HG03565 (cell line): Measurements from ENCODE around the gene ZNF428.
"Not testable (repeated sequence)": the region's sequence is repeated elsewhere in the genome, so short reads cannot be mapped to it uniquely, and the experiment has no call there.

Experiments
- ATAC-seq: cut with Tn5 transposase; IDR thresholded peaks from one replicate; pipeline ENCODE4 v1.9.1; 2021; ENCODE audit warnings: mild to moderate bottlenecking, moderate library complexity; ENCODE audit not compliant: unreplicated experiment

ZNF428 gene, protein sequence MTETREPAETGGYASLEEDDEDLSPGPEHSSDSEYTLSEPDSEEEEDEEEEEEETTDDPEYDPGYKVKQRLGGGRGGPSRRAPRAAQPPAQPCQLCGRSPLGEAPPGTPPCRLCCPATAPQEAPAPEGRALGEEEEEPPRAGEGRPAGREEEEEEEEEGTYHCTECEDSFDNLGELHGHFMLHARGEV

DNA sequence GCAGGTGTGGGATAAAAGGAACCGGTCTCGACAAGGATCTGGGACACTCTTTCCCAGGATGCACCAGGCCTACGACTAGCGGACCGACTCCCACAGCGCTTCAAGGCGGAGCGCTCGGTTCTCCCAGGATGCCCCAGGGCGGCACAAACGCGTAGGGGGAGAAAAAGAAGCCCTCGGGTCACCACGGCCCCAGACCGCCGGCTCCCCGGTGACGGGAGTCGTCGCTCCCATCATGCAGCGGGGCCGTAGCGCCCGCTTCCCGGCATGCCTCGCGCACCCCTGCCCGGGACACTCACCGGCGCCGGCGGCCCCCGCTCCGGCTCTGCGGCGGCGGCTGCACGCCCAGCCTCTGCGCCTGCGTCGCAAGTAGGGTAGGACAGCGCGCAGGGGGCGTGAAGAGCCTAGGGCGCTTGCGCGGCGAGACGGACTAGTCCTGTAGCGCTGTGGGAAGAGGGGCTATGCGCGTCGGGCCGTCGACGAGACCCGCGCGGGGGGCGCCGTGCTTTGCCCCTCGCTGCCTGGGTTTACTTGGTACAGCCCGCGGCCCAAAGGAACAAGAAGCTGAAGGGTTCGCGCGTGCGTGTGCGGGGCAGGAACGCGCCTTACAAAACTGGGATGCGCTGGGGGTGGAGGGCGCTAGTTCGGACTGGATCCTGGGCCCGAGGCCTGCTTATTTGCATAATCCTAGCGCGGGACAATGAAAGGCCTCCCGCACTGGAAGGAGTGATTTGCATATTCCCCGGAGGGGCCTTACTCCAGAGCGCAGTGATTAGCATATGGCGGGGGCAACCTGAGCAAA, at the start of gene ZNF428:
Gene ZNF428, minus strand, starts transcription at position 368 of the 799 bp plus-strand sequence. CDS start 5,325 bp downstream, outside the sequence.
- ATAC-seq = peak; percentile 77

DNA sequence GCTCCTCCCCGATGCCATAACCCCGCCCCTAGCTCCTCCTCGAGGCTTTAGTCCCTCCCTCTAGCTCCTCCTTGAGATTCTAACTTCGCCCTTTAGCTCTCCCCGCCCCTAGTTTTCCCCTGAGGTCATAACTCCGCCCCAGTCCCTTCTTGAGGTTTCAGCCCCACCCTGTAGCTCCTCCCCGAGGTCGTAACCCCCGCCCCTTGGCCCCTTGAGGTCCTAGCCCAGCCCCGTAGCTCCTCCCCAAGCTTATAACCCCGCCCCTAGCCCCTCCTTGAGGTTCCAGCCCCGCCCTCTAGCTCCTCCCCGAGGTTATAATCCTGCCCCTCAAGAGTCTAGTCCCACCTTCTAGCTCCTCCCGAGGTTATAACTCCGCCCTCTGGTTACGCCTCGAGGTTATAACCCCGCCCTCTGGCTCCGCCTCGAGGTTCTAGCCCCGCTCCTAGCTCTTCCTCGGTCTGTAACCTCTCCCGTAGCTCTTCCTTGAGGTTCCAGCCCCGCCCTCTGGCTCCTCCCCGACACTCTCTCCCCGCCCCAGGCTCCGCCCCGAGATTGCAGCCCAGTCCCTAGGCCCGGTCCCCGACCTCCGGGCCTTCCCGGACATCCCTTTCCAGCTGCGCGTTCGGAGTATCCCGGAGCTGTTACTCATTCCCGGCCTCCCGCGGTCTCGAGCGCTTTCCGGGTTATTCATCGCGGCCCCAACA, 49.1 kb upstream of the ZNF428 start:
- ATAC-seq = peak; percentile 91

DNA sequence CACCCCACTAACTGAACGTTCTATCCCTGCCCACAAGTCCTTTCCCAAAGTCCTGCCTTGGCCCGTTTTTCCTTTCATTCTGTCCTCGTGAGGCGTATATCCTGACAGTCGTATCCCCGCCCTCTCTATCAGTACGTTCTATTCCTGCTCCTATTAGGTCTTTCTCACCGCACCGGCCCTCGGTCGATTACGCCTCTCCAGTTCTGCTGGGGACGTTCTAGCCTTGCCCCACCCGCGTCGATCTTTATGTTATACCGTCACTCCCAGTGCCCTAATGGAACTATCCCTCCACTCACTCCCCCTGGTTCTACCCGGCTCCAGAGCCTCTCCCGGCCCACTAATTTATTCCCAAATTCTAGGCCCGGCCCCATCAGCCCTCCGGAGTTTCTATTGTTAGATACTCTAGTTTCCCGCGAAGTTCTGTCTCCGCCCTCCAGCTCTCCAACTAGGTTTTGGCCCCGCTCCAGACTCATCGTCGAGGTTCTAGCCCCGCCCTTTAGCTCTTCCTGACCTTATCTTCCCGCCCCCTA, 48.5 kb upstream of the ZNF428 start:
- no peak for ATAC-seq

DNA sequence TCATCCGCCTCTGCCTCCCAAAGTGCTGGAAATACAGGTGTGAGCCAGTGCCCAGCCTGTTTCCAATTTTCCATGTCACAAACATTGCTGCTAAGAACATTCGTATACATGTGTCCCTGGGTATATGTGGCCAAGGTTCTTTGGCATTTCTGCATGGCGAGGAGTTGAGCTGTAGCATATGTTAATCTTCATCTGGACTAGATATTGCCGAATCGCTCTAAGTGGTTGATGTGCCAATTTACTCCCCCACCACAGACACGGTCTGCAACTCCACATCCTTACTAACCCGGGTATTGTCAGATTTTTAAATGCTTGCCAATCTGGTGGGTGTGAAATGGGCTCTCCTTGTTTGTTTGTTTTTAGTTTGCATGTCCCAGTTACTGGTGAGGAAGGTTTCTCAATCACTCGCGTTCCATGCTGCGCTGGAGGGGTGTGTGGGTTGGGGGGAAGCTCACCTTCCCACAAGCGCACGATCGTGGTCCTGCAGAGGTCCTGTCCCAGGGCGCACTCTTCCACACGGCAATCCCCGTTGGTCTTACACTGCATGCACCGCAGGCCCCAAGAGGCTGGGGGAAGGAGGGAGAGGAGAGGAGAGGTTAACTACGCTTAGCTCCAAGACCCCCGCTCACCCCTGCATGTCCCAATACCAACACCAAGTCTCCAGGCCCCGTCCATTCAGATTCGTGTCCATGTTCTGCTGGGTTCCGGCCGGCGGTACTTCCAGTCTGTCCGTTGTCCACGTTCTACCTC, 47.9 kb upstream of the ZNF428 start:
- ATAC-seq = no peak

DNA sequence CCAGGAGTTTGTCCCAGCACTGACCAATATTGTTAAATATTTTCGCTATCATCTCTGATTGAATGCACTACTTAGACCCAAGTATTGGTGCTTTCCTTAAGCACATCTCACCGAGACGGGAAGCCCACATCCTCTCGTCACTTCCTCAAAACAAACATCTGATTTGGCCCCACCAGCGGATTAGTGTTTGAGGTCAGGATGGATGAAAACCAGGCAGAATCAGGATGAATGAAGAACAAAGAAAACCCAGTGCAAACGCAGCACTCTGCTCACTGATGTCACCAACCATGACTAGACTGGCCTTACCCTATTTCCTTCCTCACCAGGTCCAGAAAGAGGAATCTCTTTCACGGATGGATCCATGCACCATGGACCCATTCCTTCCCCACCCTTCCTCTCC, 44.6 kb upstream of the ZNF428 start:
- ATAC-seq = no peak

DNA sequence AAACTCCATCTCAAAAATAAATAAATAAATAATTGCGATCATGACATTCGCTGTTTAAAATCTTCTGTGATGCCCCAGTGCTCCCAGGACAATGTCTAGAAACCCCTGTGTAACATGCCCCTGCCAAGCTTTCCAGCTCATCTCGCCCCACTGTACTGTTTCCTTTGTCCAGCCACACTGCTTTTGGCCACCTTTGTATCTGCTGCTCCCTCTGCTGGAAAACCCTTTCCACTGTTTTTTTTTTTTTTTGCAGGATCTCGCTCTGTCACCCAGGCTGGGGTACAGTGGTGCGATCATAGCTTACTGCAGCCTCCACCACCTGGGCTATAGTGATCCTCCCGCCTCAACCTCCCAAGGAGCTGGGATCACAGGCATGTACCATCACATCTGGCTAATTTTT, 43.1 kb upstream of the ZNF428 start:
- ATAC-seq = no peak

DNA sequence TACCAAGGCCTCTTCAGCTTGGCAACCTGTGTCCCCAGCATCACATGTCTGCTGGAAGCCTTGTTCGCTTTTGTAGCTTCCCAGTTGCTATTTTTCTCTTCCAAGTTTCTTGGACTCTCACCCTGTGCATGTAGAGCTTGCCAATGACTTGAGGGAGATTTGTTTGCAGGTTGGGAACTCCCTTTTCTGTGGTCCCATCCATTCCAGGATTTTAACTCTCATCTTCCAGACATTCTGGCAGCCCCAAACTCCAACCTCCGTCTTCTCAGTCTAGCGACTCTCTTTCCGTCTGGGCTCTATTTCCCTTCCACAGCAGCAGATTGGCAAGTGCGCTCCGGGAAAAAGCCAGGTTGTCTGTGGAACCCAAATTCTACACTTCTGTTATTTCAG, 41.5 kb upstream of the ZNF428 start:
- no peak for ATAC-seq

DNA sequence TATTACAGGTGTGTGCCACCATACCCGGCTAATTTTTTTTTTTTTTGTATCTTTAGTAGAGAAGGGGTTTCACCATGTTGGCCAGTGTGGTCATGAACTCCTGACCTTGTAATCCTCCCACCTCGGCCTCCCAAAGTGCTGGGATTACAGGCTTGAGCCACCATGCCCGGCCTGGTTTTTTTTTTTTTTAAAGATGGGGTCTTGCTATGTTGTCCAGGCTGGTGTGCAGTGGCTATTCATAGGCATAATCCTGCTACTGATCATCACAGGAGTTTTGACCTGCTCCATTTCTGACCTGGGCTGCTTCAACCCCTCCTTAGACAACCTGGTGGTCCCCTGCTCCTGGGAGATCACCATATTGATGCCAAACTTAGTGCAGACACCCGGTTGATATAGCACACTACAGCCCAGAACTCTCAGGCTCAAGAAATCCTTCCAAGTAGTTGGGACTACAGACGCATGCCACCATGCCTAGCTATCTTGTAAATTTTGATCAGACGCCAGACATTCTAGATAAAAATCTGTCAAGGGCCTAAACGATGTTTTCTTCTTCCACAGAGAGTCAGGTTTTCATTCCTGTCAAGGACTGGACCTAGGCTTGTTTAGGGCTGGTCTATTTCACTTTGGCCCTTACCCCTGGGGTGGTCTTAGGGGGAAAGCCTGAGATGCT, 41.0 kb upstream of the ZNF428 start:
- no peak for ATAC-seq

DNA sequence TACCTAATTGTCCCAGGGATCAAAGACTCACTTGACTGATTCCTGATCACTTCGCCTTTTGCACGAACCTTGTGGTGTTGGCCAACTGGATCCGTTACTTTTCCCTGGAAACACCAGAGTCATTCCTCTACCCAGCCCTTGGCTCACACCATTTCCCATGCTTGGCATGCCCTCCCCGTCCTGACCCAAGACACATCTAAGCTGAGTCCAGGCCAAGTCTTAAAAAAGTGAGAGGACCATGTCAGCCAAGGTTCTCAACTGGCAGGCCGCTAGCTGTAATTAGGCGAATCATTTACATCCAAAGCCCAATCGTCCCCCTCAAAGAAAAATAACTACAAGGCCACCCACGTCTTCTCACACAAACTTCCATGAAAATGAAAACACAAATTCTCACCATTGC, 39.1 kb upstream of the ZNF428 start:
- no peak for ATAC-seq

DNA sequence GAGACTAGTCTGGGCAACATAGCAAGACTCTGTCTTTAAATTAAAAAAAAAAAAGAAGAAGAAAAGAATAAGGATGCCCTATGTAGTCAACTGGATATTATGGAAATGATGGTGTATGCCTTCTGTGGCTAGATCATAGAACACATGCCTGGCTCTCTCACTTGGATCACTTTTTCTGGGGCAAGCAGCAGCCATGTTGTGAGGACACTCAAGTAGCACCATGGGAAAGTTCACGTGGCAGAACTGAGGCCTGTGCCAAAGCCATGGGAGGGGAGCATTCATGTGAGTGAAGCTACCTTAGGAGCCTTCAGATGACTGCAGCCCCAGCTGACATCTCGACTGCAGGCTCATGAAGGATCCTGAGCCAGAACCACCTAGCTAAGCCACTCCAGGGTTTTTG, 38.6 kb upstream of the ZNF428 start:
- ATAC-seq = no peak

DNA sequence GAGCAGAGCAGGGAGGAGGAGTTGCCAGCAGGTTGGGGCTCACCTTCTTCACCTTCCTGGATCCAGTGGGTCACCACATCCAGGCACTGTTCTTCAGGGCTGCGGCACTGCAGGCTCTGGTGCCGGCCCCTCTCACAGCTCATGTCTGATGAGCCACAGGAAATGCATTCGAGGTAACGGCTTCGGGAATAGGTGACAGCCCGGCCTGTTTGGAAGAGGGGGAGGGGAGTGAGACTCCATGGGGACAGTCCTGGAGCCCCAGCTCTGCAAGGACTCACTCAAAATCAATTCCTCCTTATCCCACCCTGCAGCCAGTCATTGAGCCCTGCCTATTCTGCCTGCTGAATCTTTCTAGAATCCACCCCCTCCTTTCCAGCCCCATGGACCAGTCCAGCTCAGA, 37.0 kb upstream of the ZNF428 start:
- no peak for ATAC-seq

DNA sequence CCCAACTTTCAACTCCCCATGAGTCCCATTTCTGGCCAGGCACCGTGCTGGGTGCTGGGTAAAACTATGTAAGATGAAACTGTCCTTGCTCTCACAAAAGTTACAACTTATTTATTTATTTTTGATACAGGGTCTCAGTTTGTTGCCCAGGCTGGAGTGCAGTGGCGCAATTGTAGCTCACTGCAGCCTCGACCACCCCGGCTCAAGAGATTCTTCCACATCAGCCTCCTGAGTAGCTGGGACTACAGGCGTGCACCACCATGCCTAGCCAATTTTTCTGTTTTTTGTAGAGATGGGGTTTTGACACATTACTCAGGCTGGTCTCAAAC, 33.1 kb upstream of the ZNF428 start:
- no peak for ATAC-seq

DNA sequence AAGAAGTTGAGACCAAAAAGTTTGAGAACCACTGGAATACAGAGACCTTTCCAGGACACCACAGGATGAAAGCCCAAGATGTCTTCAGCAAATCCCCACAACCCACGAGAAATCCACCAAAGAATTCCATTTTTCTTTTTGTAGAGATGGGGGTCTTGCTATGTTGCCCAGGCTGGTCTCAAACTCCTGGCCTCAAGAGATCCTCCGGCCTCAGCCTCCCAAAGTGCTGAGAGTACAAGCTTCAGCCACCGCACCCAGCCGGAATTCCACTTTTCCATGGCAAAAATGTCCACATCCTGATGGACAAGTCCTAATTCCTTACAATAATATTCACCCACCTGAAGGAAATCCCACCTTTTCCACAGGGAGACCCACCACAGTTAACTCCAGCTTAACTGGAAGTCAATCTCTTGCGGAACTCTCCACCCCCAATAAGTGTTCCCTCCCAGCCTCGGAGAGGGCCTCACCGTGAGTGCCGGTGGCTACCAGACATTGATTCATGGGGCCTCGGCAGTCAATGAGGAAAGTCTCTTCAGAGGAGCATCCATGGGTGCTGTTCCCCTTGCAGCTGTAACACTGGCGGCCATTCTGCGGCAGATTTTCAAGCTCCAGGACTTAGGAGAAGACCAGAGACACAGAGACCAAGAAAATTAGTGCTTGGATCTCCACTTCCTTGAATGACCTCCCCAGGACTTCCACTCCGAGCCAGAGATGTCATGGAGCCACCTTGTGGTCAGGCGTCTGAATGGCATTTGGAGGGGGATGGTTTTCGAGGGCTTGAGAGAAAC, 32.5 kb upstream of the ZNF428 start:
- peak; percentile 40 for ATAC-seq

DNA sequence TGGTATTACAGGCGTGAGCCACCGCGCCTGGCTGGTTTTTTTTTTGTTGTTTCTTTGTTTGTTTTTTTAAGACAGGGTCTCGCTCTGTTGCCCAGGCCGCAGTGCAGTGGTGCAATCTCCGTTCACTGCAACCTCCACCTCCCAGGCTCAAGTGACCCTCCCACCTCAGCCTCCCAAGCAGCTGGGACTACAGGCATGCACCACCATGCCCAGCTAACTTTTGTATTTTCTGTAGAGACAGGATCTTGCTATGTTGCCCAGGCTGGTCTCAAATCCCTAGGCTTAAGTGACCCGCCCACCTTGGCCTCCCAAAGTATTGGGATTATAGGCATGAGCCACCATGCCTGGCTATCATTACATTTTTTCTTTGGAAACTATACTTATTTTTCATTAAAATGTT, 30.8 kb upstream of the ZNF428 start:
- ATAC-seq = not testable (repeated sequence)

DNA sequence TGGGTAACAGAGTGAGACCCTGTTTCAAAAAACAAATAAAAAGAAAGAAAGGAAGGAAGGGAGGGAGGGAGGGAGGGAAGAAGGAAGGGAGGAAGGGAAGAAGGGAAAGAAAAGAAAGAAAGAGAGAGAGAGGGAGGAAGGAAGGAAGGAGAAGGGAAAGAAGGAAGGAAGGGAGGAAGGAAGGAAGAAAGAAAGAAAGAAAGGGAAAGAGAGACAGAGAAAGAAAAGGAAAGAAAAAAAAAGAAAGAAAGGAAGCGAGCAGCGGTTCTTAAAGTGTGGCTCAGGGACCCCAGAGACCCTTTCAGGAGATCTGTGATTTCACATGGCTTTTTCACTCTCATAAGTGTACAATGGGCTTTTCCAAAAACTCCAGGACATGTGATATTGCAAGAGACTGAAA, 30.1 kb upstream of the ZNF428 start:
- ATAC-seq = no peak

DNA sequence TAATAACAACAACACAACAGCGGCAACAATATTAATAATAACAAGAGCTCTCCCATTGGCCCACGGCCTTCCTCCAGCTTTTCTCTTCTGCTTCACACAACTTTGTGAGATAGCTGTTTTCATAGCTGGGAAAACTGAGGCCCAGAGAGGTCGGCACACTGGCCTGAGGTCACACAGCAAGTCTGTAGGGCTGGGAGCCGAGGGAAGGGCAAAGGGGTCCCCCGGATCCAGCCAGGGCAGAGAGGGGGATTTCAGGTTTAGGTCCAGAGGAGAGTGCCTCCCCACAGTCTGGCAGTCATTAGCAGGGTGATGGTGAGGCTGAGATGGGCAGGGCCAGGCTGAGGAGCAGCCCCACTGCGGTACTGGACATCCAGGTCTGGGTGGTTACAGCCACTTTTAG, 29.2 kb upstream of the ZNF428 start:
- ATAC-seq = no peak

DNA sequence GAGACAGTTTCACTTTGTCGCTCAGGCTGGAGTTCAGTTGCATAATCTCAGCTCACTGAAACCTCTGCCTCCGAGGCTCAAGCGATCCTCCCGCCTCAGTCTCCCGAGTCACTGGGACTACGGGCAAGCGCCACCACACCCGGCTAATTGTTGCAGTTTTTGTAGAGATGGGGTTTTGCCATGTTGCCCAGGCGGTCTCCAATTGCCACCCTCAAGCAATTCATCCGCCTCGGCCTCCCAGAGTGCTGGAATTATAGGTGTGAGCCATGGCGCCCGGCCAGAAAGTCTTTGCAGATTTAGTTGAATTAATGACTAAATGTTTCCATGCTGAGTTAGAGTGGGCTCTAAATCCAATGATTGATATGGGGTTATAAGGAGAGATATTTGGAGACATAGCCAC, 24.8 kb upstream of the ZNF428 start:
- no peak for ATAC-seq

DNA sequence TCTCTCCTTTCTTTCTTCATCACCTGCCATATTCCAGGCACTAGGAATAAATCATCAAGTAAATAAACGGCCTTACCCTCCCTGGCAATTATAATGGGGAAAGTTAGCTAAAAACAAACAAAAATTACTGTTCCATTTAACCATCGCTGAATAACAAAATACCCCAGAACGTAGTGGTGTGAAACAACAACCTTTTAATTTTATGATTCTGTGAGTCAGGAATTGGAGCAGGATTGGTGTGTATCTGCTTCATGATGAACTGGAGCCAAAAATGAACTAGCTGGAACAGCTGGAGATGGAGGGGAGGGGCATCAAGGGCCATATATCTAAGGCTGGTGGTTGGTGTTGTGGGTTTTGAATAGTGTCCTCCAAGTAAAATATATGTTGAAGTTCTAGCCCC, 23.9 kb upstream of the ZNF428 start:
- ATAC-seq = no peak

DNA sequence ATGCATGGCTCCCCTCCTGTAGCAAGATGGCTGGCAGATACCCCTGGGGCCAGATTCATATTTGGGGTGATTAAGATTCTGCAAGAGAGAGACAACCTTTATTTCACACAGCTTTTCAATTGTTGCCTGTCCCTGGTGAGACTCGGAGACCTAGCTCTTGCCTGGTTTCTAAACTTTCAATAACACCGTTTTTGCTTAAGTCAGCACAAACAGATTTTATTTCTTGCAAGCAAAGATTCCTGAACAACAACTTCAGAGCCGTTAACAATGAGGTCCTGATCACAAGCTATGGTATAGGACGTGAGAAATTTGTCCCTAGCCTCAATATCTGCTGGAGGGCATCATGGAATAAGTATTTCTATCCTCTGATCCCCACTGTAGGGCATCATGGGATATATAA, 23.1 kb upstream of the ZNF428 start:
- no peak for ATAC-seq

DNA sequence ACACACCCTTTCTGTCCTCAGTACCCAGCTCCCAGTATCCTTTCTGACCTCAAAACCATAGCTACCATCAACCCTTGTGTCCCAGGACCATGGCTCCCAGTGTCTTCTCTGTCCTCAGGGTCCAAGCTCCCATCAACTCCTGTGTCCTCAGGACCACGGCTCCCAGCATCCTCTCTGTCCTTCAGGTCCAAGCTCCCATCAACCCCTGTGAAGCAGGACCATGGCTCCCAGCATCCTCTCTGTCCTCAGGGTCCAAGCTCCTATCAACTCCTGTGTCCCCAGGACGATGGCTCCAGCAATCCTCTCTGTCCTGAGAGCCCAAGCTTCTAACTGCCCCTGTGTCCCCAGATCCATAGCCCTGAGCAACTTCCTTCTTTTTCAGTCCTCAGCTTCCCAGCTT, 21.9 kb upstream of the ZNF428 start:
- ATAC-seq = no peak
